ENCODE measurements around the gene ZNF75A. TPM values are rescaled to one million over a fixed set of nuclear protein-coding genes. Genes with fewer than 3 reads are reported as not detected.
"Not testable (repeated sequence)": the region's sequence is repeated elsewhere in the genome, so short reads cannot be mapped to it uniquely, and the experiment has no call there.

Gene ZNF75A
- total RNA-seq (2014; rRNA removed; shearing (Covaris generic)): 23.0 and 25.4 TPM in 2 replicates

DNA sequence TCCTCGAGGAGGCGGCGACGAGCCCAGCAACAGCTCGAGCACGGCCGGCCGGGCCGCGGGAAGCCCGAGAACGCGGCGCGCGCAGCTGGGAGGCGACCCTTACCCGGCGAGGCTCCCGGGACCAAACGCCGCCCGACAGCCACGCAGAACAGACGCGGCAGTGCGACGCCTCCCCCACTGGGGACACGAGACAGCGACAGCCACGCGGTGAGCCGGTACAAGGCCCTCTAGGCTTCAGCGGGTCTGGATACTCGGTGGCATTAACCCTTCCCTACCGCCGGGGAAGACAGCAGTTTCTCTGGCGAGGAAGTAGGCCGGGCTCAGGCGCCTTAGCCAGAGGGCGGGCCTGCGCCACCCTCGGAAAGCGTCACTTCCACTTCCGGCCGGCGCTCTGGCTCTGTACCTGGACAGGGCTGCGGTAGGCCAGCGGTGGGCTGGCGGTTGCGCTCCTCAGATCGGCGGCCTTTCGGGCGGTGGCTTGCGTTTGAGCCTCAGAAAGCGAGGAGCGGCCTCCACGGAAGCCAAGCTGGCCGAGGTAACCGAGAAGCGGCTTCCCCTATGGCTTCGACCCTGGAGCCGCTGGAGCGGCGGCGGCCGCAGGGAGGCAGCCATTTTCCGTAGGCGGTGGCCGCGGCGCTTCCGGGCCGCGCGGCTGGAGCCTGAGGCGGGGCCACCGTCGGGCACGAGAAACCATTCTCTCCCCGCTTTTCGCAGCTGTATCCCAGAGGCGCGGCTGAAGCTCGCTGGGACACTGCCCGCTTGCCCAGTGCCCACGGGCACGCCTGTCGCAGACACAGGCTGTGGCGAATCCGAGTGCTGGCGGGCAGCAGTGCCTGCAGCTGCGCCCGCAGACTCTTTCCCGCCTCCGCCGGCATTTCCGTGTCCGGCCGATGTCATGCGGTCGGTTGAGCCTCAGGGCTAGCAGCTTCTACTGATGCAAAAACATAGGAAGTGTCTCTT lies at the start of gene ZNF75A, which contains the start of gene TIGD7:
TSS of gene ZNF75A (plus strand) at position 389 of the 960 bp plus-strand sequence. CDS start 2,932 bp downstream, outside the sequence.
TSS of gene TIGD7 (minus strand) at position 322 of the 960 bp plus-strand sequence. CDS start 4,816 bp downstream, outside the sequence.
- DNase-seq (ENCODE audit: low spot score): peak; percentile 97
- in situ Hi-C loops (cut with HindIII; ENCODE audit: low sequenced_read_pairs): no loop called here

DNA sequence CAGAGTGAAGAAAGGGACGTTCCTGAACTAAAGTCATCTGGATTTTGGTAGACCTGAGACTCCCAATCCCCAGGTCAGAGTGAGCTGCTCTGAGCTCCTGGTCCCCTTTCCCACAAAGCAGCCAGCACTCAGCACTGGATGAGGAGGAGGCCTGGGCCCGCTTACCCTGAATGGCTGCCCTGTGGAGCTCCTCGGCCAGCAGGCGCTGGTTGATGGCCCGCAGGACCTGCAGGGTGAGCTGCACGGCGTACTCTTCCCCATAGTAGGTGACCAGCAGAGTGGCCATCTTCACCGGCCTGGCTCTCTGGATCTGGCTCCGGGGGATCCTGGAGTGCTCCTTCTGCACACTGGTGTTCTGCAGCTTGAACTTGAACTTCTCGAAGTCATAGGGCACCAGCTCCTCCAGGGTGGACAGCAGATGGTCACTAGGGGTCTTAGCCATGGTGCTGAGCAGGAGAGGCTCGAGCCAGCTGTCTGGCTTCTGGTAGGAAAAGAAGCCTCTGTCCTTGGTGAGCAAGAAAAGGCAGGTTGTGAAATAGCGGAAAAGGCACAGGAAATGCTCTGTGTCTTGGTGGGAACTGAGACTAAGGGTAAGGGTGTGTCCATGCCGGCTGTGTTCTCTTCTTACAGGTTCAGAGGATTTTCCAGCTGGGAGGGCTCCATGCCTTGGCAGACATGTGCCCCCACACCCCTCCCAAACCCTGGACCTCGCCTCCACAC lies 49.0 kb upstream of the ZNF75A start, which contains the start of gene MEFV:
TSS of gene MEFV (minus strand) at position 488 of the 720 bp plus-strand sequence. CDS start at position 442, 46 bp downstream.
- in situ Hi-C loops (cut with HindIII; ENCODE audit: low sequenced_read_pairs): no loop called here
- no peak for DNase-seq (ENCODE audit: low spot score)

GRCh38 chr16:3256866-3257465 lies 48.3 kb upstream of the ZNF75A start:
- in situ Hi-C loops (cut with HindIII; ENCODE audit: low sequenced_read_pairs): no loop called here
- DNase-seq (ENCODE audit: low spot score): no peak

DNA sequence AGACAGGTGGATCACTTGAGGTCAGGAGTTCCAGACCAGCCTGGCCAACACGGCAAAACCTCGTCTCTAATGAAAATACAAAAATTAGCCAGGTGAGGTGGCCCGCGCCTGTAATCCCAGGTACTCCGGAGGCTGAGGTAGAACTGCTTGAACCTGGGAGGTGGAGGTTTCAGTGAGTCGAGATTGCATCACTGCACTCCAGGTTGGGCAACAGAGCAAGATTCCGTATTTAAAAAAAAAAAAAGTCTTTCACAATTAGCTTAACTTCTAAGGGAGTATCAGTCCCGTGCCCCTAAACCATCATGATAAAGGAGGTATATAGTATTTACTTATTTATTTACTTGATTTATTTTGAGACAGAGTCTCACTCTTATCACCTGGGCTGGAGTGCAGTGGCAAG lies 45.5 kb upstream of the ZNF75A start:
- DNase-seq (ENCODE audit: low spot score): no peak
- in situ Hi-C loops (cut with HindIII; ENCODE audit: low sequenced_read_pairs): no loop called here

GRCh38 chr16:3262517-3262916 lies 42.8 kb upstream of the ZNF75A start:
- no peak for DNase-seq (ENCODE audit: low spot score)
- in situ Hi-C loops (cut with HindIII; ENCODE audit: low sequenced_read_pairs): no loop called here

DNA sequence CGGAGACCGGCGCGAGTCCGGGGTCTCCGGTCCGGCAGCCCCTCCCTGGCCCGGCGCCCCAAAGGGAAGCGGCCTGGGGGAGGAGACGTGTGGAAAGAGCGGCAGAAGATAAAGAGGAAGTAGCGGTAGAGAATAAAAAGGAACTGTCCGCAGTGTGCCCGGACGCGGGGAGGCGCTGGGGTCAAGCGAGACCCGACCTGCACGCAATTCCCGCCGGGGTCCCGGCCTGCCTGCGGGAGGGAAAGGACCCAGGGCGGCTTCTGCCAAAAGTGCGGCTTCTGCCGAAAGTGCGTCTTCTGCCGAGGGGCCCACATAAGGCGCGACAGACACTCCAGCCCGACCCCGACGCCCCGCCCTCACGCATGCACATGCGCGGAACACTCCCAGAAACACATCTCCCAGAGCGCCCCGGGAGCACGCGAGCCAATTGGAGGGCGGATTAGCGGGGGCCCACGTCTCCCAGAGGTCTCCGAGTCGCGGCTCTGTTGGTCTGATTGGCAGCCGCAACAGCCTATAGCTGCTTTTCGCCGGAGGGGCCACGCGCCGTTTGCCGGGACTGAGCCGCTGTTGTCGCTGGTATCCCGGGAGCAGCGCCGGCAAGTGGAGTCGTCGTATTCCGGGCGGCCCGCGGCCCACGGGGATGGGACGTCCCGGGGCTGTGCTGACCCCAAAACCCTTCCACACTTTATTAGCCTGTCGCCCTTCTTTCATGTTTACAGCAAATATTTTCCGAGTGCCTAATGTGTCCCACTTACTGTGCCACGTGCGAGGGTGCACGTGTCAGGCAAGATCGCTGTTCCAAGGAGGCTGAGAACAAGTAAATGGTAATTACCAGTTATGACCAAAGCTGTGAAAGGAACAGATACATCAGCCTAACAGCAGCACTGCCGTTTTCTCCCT lies 40.9 kb upstream of the ZNF75A start:
- DNase-seq (ENCODE audit: low spot score): peak; percentile 98
- in situ Hi-C loops (cut with HindIII; ENCODE audit: low sequenced_read_pairs): no loop called here

GRCh38 chr16:3266873-3267537 lies 38.3 kb upstream of the ZNF75A start:
- in situ Hi-C loops (cut with HindIII; ENCODE audit: low sequenced_read_pairs): no loop called here
- DNase-seq (ENCODE audit: low spot score): peak; percentile 23

- in situ Hi-C loops (cut with HindIII; ENCODE audit: low sequenced_read_pairs): no loop called here
- DNase-seq (ENCODE audit: low spot score): no peak
Observed at GRCh38 chr16:3268294-3268693, 37.0 kb upstream of the ZNF75A start.

GRCh38 chr16:3270718-3271117 lies 34.6 kb upstream of the ZNF75A start:
- DNase-seq (ENCODE audit: low spot score); in situ Hi-C loops (cut with HindIII; ENCODE audit: low sequenced_read_pairs): not testable (repeated sequence)

- in situ Hi-C loops (cut with HindIII; ENCODE audit: low sequenced_read_pairs); DNase-seq (ENCODE audit: low spot score): not testable (repeated sequence)
Observed at GRCh38 chr16:3271281-3271680, 34.0 kb upstream of the ZNF75A start.

GRCh38 chr16:3274490-3274889 lies 30.8 kb upstream of the ZNF75A start:
- no peak for DNase-seq (ENCODE audit: low spot score)
- in situ Hi-C loops (cut with HindIII; ENCODE audit: low sequenced_read_pairs): no loop called here

DNA sequence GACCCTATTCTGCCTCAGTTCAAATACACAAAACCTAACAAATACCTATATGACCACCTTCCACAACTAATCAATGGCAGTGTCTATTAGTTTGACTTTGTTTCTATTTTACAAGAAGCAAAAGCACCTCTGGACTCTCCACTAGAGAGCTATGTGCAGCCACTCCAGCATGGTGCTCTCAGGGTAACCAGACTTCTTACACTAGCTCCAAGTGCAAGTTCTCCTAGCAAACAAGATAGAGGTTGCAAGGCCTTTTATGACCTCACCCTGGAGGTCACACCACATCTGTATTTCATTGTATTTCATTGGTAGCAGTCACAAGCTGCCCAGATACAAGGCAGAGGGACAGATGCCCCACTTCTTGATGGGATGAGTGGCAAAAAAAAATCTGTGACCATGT lies 30.4 kb upstream of the ZNF75A start:
- in situ Hi-C loops (cut with HindIII; ENCODE audit: low sequenced_read_pairs): no loop called here
- no peak for DNase-seq (ENCODE audit: low spot score)

- in situ Hi-C loops (cut with HindIII; ENCODE audit: low sequenced_read_pairs): no loop called here
- no peak for DNase-seq (ENCODE audit: low spot score)
Observed at GRCh38 chr16:3276679-3277078, 28.6 kb upstream of the ZNF75A start.

DNA sequence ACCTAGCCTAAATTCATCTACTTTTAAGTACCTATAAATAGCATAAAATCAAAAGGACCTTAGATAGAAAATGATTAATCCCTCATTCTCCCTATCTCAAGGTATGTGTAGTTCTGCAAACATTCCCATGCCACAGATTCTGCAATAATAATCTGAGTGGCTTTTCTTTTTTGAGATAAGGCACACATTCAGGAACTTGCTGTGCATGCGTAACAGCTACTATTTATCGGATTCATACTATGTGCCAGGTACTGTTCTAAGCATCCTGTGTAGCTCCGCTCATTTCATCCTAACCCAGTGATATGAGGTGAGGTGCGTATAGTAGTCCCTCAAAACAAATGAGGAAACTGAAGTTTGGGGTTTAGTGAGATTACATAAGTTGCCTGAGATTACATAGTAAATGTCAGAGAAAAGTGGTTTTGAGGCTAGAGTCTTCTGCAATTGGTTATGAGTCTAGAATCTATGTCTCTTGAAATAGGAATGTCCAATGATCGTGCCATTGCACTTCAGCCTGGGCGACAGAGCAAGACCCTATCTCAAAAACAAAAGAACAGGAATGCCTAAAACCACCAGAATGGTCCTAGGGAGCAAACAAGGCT lies 24.0 kb upstream of the ZNF75A start:
- no peak for DNase-seq (ENCODE audit: low spot score)
- in situ Hi-C loops (cut with HindIII; ENCODE audit: low sequenced_read_pairs): no loop called here

DNA sequence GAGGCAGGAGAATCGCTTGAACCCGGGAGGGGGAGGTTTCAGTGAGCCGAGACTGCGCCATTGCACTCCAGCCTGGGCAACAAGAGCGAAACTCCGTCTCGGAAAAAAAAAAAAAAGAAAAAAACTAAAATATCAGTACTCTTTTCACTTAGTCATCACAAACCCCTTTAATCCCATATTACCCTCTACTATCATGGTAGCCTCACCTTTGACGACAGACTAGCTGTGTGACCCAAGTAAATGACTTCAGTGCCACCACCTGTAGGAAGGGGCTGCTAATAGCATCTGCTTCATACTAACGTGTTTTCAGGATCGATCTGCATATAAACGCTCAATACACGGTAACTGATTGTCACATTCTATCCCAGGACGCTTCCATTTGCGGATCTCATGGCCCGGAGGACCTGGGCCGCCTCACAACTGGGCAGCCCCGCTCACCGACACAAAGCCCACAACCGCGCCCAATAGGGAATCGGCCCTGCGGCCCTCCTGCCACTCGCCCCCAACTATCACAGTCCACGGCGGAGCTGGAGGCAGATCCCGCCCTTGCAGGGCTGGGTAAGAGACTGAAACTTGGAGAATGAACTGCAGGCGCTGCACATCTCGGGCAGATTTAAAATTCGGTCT lies 23.1 kb upstream of the ZNF75A start:
- in situ Hi-C loops (cut with HindIII; ENCODE audit: low sequenced_read_pairs): no loop called here
- no peak for DNase-seq (ENCODE audit: low spot score)

DNA sequence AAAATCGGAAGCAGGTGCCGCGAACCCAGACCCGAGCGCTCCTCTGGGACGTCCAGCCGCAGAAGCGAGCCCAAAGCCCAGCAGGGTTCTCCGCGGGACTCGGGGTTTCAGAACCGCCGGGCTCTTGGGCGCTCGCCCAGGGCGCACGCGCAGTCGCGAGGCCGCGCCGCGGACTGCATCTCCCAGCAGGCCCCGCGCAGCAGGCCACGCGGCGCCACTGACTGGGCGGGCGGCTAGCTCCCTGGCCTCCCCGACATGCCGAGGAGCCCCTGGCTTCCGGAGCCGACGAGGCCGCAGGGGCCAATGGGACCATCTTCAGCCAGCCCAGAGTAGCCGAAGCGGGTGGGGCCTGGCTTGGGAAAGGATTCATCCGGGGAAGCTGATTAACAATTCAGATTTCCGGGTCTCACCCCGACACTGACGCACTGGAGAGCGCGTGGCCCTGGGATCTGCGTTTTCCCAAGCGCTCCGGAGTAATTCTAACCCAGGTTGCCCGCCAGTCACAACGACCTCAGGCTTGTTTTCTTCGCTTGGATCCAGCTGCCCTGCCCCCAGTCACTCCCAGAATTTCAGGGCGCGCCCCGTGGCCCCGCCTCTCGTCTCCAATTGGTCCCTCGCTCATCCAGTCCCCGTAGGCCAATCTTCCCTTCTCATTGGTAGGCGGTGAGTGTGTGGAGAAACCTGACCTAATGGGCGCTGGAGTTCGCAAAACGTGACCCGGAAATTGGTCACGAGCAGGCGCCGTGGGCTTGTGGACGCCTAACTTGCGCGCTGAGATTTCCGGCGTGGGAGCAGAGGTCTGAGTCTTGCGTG lies 22.4 kb upstream of the ZNF75A start, which contains the start of gene ZNF263:
TSS of gene ZNF263 (plus strand) at position 762 of the 813 bp plus-strand sequence. CDS start 328 bp downstream, outside the sequence.
- peak; percentile 99 for DNase-seq (ENCODE audit: low spot score)
- in situ Hi-C loops (cut with HindIII; ENCODE audit: low sequenced_read_pairs): no loop called here

Measured in G401 (cell line).